ENCODE results near the gene AGFG2.
"Not testable (repeated sequence)": the region's sequence is repeated elsewhere in the genome, so short reads cannot be mapped to it uniquely, and the experiment has no call there.

AGFG2 gene

GRCh38 chr7:100547872-100548271 is 8.9 kb downstream of the AGFG2 start:
- peaks cover 10 to 20% of the 10 kb centered on the region in 2 experiments; a peak in 2 of 3 replicates for H3K36me3 ChIP-seq (ENCODE audit: control insufficient read depth in 2 of 2, insufficient read depth in 1 of 2, low read length in 2 of 2)
- TF ChIP-seq ZFHX2 (tag by site-specific recombination; conservative IDR thresholded peaks at IDR 0.05) (0 out of 2 replicates have a peak, but pooled peaks have one; percentile 7), PATZ1 (tag by site-specific recombination; IDR thresholded peaks at IDR 0.05) (no peak), GLIS1 (tag by site-specific recombination; IDR thresholded peaks at IDR 0.05) (peak; percentile 68)
- H3K27ac ChIP-seq (ENCODE audit: extremely low read depth, low read depth, low read length) = peak overlapping the region; percentile 69; the same call in 1 of the 2 replicates
- H3K9me3 ChIP-seq (ENCODE audit: control insufficient read depth, insufficient read depth, low read depth, low read length) = no peaks in the 10 kb centered on the region
- no peak overlapping the region for H3K4me3 ChIP-seq (ENCODE audit: low read depth, low read length)
- ChIA-PET POLR2A (interaction anchor here (1.8 kb wide), 1 partner anchor 119 kb away, joined by 3 read pairs; the partner anchor contains the start of genes MEPCE and ZCWPW1), CTCF (interaction anchor here (0.7 to 4.1 kb wide), 5 partner anchors 12 to 179 kb away, joined by 3 to 36 read pairs (median 4); no protein-coding TSS in a partner anchor)
- peaks cover 39% of the 10 kb centered on the region for H3K4me1 ChIP-seq (ENCODE audit: control insufficient read depth, insufficient read depth, low read length)

DNA sequence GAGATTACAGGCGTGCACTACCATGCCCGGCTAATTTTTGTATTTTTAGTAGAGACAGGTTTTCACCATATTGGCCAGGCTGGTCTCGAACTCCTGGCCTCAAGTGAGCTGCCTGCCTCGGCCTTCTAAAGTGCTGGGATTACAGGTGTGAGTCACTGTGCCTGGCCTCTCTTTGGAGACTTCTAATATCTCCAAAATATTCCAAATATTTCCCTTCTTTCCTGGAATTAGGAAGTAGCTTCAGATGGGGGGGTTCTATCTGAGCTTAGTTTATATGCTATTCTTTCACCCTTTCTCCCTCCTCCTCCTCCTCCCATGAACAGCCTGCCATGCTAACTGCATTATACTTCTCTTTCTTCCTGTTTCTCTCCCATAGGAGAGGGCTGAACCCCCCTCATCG is 9.4 kb downstream of the AGFG2 start:
- peaks cover 39% of the 10 kb centered on the region for H3K4me1 ChIP-seq (ENCODE audit: control insufficient read depth, insufficient read depth, low read length)
- POLR2A ChIA-PET; H3K27ac ChIP-seq (ENCODE audit: extremely low read depth, low read depth, low read length); H3K9me3 ChIP-seq (ENCODE audit: control insufficient read depth, insufficient read depth, low read depth, low read length); H3K4me3 ChIP-seq (ENCODE audit: low read depth, low read length): not testable (repeated sequence)
- CTCF ChIA-PET = interaction anchor here (3.1 kb wide), 1 partner anchor 11 kb away, joined by 21 read pairs; no protein-coding TSS in a partner anchor
- H3K36me3 ChIP-seq (ENCODE audit: control insufficient read depth in 2 of 2, insufficient read depth in 1 of 2, low read length in 2 of 2) = peaks cover 12 to 25% of the 10 kb centered on the region in 2 experiments; a peak in 2 of 3 replicates

GRCh38 chr7:100552532-100552931 is 13.5 kb downstream of the AGFG2 start:
- no peak overlapping the region for H3K4me3 ChIP-seq (ENCODE audit: low read depth, low read length)
- peaks cover 5% of the 10 kb centered on the region for H3K4me1 ChIP-seq (ENCODE audit: control insufficient read depth, insufficient read depth, low read length)
- peaks cover 18 to 47% of the 10 kb centered on the region in 2 experiments; a peak in 2 of 3 replicates for H3K36me3 ChIP-seq (ENCODE audit: control insufficient read depth in 2 of 2, insufficient read depth in 1 of 2, low read length in 2 of 2)
- no peaks in the 10 kb centered on the region for H3K9me3 ChIP-seq (ENCODE audit: control insufficient read depth, insufficient read depth, low read depth, low read length)
- ChIA-PET POLR2A (no interaction called here), CTCF (interaction anchor here (1.0 to 1.5 kb wide), 2 partner anchors 7 to 11 kb away, joined by 3 to 6 read pairs; no protein-coding TSS in a partner anchor)
- TF ChIP-seq ZNF10 (tag by site-specific recombination; IDR thresholded peaks at IDR 0.05) (0 out of 2 replicates have a peak, but pooled peaks have one; percentile 0), GLIS2 (tag by site-specific recombination; IDR thresholded peaks at IDR 0.05) (no peak), ZNF335 (tag by site-specific recombination; conservative IDR thresholded peaks at IDR 0.05) (no peak), ZNF239 (tag by site-specific recombination; IDR thresholded peaks at IDR 0.05) (no peak)
- no peak overlapping the region for H3K27ac ChIP-seq (ENCODE audit: extremely low read depth, low read depth, low read length)

- TF ChIP-seq ZNF48 (tag by site-specific recombination; IDR thresholded peaks at IDR 0.05) = no peak
- TF ChIP-seq ZNF510 (tag by site-specific recombination; IDR thresholded peaks at IDR 0.05; ENCODE audit: insufficient replicate concordance) = no peak
- TF ChIP-seq ZNF658 (tag by site-specific recombination; IDR thresholded peaks at IDR 0.05) = no peak
- no peak for TF ChIP-seq GLIS2 (tag by site-specific recombination; IDR thresholded peaks at IDR 0.05)
- TF ChIP-seq, protein P1, sequence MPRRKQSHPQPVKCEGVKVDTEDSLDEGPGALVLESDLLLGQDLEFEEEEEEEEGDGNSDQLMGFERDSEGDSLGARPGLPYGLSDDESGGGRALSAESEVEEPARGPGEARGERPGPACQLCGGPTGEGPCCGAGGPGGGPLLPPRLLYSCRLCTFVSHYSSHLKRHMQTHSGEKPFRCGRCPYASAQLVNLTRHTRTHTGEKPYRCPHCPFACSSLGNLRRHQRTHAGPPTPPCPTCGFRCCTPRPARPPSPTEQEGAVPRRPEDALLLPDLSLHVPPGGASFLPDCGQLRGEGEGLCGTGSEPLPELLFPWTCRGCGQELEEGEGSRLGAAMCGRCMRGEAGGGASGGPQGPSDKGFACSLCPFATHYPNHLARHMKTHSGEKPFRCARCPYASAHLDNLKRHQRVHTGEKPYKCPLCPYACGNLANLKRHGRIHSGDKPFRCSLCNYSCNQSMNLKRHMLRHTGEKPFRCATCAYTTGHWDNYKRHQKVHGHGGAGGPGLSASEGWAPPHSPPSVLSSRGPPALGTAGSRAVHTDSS (tag by site-specific recombination; IDR thresholded peaks at IDR 0.05) = no peak
- no peak for TF ChIP-seq ZNF223 (tag by site-specific recombination; IDR thresholded peaks at IDR 0.05)
- no peak for TF ChIP-seq ZBTB8A (tag by site-specific recombination; IDR thresholded peaks at IDR 0.05)
- TF ChIP-seq ZNF280D (tag by site-specific recombination; IDR thresholded peaks at IDR 0.05) = no peak
- TF ChIP-seq ZNF561 (tag by site-specific recombination; IDR thresholded peaks at IDR 0.05; ENCODE audit: borderline replicate concordance) = no peak
- H3K36me3 ChIP-seq (ENCODE audit: control insufficient read depth in 2 of 2, insufficient read depth in 1 of 2, low read length in 2 of 2) = peaks cover 18 to 47% of the 10 kb centered on the region in 2 experiments; a peak in 2 of 3 replicates
- no peak overlapping the region for H3K27ac ChIP-seq (ENCODE audit: extremely low read depth, low read depth, low read length)
- POLR2A ChIA-PET = no interaction called here
- H3K4me1 ChIP-seq (ENCODE audit: control insufficient read depth, insufficient read depth, low read length) = no peaks in the 10 kb centered on the region; the same call in 1 of the 2 replicates
- no peaks in the 10 kb centered on the region for H3K9me3 ChIP-seq (ENCODE audit: control insufficient read depth, insufficient read depth, low read depth, low read length)
- CTCF ChIA-PET = interaction anchor here (0.6 to 1.5 kb wide), 3 partner anchors 11 to 138 kb away, joined by 3 to 8 read pairs (median 6); no protein-coding TSS in a partner anchor
- no peak overlapping the region for H3K4me3 ChIP-seq (ENCODE audit: low read depth, low read length)
Measured at GRCh38 chr7:100553032-100553431, 14.0 kb downstream of the AGFG2 start.
